ENCODE results near the gene ANP32D. TPM values are rescaled to one million over a fixed set of nuclear protein-coding genes. Genes with fewer than 3 reads are reported as not detected.

ANP32D gene
- total RNA-seq, 1 experiment from 2014 or later = not detected

- H3K4me3 ChIP-seq (ENCODE audit: low read depth in 2 of 2, low read length in 2 of 2) = no peak overlapping the region
- intact Hi-C loops (cut with micrococcal nuclease; ENCODE audit: unreplicated experiment) (no loop called here), in situ Hi-C loops (cut with HindIII; ENCODE audit: low pct_unique_long_range_greater_than_20kb, low sequenced_read_pairs) (no loop called here)
- no peaks in the 10 kb centered on the region for H3K9me3 ChIP-seq (ENCODE audit: control insufficient read depth, insufficient read depth, low read depth, low read length)
- CTCF ChIA-PET = no interaction called here
- no peak for TF ChIP-seq SIN3A (IDR thresholded peaks at IDR 0.05; ENCODE audit: borderline replicate concordance, insufficient read depth, low read depth, low read length)
- TF ChIP-seq TCF7L2 (IDR thresholded peaks at IDR 0.05; ENCODE audit: low read depth, low read length) = no peak
- no peak for TF ChIP-seq POLR2AphosphoS5 (IDR thresholded peaks at IDR 0.05; ENCODE audit: low read depth, low read length)
- TF ChIP-seq REST (IDR thresholded peaks at IDR 0.05; ENCODE audit: insufficient read depth in 1 of 2, low read depth in 2 of 2, low read length in 1 of 2) = no peak
- no peak for TF ChIP-seq CTCF (IDR thresholded peaks at IDR 0.05)
- ATAC-seq (no peak), DNase-seq (ENCODE audit: low read depth, low spot score) (no peak)
- no peaks in the 10 kb centered on the region for H3K4me1 ChIP-seq (ENCODE audit: control insufficient read depth, insufficient read depth, low read length)
- H3K36me3 ChIP-seq (ENCODE audit: control insufficient read depth, insufficient read depth, low read length) = no peaks in the 10 kb centered on the region
- peaks cover 4% of the 10 kb centered on the region for H3K27me3 ChIP-seq (ENCODE audit: control insufficient read depth, insufficient read depth, low read length)
- no TSS peak for BruUV-seq (replicated peaks)
- POLR2A ChIA-PET = no interaction called here
- H3K27ac ChIP-seq (ENCODE audit: low read length) = no peak overlapping the region
Observed at GRCh38 chr12:48441069-48441468, 31.3 kb upstream of the ANP32D start.

GRCh38 chr12:48442179-48442847 lies 30.0 kb upstream of the ANP32D start:
- H3K4me3 ChIP-seq (ENCODE audit: low read depth in 2 of 2, low read length in 2 of 2) = no peak overlapping the region
- in situ Hi-C loops (cut with HindIII; ENCODE audit: low pct_unique_long_range_greater_than_20kb, low sequenced_read_pairs) = no loop called here
- H3K27me3 ChIP-seq (ENCODE audit: control insufficient read depth, insufficient read depth, low read length) = peaks cover 11% of the 10 kb centered on the region
- no peaks in the 10 kb centered on the region for H3K36me3 ChIP-seq (ENCODE audit: control insufficient read depth, insufficient read depth, low read length)
- intact Hi-C loops (cut with micrococcal nuclease; ENCODE audit: unreplicated experiment) = no loop called here
- CTCF ChIA-PET = no interaction called here
- TF ChIP-seq CTCF (IDR thresholded peaks at IDR 0.05) = peak; percentile 30; the same call in 1 of the 2 replicates
- TF ChIP-seq REST (IDR thresholded peaks at IDR 0.05; ENCODE audit: insufficient read depth in 1 of 2, low read depth in 2 of 2, low read length in 1 of 2) = no peak
- H3K4me1 ChIP-seq (ENCODE audit: control insufficient read depth, insufficient read depth, low read length) = no peaks in the 10 kb centered on the region
- DNase-seq (ENCODE audit: low read depth, low spot score) (no peak), ATAC-seq (0 out of 2 replicates have a peak, but pooled peaks have one; percentile 58)
- POLR2A ChIA-PET = no interaction called here
- H3K27ac ChIP-seq (ENCODE audit: low read length) = no peak overlapping the region
- no TSS peak for BruUV-seq (replicated peaks)
- H3K9me3 ChIP-seq (ENCODE audit: control insufficient read depth, insufficient read depth, low read depth, low read length) = no peaks in the 10 kb centered on the region

Data from Panc1 (cell line).